ENCODE measurements around the gene TMEM131L. TPM values are rescaled to one million over a fixed set of nuclear protein-coding genes. Genes with fewer than 3 reads are reported as not detected.

TMEM131L gene
- polyA plus RNA-seq, 3 donors: 25.3 to 29.6 (median 28.7) TPM

Other genes starting within 250 kb of the TMEM131L start
- 10 to 100 TPM; 13.3 to 23.2 (median 20.7) TPM for gene MND1, start 121.7 kb upstream of the TMEM131L start, polyA plus RNA-seq (ENCODE audit: insufficient read length in 3 of 3)
- 1 to 10 TPM; 6.7 to 9.0 (median 6.7) TPM for gene TLR2, start 217.9 kb downstream of the TMEM131L start, polyA plus RNA-seq (ENCODE audit: insufficient read length in 3 of 3)

Data from renal cortex interstitium (tissue), 3 donors.